SK-N-SH (cell line): Measurements from ENCODE around the gene CTSF.

Source experiments
- YY1 ChIP-seq: IDR thresholded peaks from 2 replicates; pipeline ENCODE4 v1.4.0; 2012; ENCODE audit warnings: low read depth, mild to moderate bottlenecking
- TF ChIP-seq, protein P1 (sequence below): fragments of 200-600 bp; sonication (generic); IDR thresholded peaks from 2 replicates; pipeline ENCODE4 v1.6.1; 2017; ENCODE audit warnings: antibody characterized with exemption, mild to moderate bottlenecking, moderate library complexity

DNA sequence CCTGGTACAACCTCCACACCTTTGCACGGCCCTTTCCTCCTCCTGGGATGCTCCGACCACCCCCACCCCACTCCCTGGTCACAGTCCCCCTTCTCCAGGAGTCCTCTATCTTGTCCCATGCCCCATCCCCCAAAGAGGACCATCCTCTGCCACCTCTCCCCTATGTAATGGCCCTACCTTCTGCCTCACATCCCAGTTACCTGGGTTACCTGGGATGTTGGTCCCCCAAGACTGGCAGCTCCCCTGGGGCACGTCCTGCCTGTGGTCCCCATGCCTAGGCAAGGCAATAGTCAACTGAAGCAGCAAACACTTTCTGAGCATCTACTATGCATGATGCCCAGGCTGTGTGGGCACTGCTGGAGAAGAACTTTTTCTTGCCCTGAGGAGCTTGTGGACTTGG is 13.0 kb downstream of the CTSF start:
- TF ChIP-seq, protein P1, sequence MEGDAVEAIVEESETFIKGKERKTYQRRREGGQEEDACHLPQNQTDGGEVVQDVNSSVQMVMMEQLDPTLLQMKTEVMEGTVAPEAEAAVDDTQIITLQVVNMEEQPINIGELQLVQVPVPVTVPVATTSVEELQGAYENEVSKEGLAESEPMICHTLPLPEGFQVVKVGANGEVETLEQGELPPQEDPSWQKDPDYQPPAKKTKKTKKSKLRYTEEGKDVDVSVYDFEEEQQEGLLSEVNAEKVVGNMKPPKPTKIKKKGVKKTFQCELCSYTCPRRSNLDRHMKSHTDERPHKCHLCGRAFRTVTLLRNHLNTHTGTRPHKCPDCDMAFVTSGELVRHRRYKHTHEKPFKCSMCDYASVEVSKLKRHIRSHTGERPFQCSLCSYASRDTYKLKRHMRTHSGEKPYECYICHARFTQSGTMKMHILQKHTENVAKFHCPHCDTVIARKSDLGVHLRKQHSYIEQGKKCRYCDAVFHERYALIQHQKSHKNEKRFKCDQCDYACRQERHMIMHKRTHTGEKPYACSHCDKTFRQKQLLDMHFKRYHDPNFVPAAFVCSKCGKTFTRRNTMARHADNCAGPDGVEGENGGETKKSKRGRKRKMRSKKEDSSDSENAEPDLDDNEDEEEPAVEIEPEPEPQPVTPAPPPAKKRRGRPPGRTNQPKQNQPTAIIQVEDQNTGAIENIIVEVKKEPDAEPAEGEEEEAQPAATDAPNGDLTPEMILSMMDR, result no peak
- TF ChIP-seq YY1, result no peak
